Endothelial cell of umbilical vein (primary cell): ENCODE data around the gene PTRH1. TPM values are rescaled to one million over a fixed set of nuclear protein-coding genes. Genes with fewer than 3 reads are reported as not detected.

Experiments used
- BruUV-seq: library from RNA; stranded (reverse); fragments of 400-500 nt; replicated peaks from 2 replicates; lab custom pipeline; 2021; lab: Mats Ljungman, UMichigan
- CTCF ChIA-PET: fragments of 300-600, 350-600 bp; sonication (Branson Sonifier 250); formaldehyde crosslinking; loops from one replicate; lab custom pipeline; 2021; ENCODE audit warnings: antibody characterized with exemption, inconsistent platforms; lab: Charles Lee
- POLR2A ChIA-PET: fragments of 300-600, 350-600 bp; sonication (Branson Sonifier 250); formaldehyde crosslinking; loops from one replicate; lab custom pipeline; 2021; ENCODE audit warnings: antibody characterized with exemption, inconsistent platforms; lab: Charles Lee
- DNase-seq: peaks from one replicate; pipeline ENCODE4 v3.0.0-alpha.2; 2011; ENCODE audit warnings: low read depth, low spot score
- FAIRE-seq: peaks from 2 replicates; lab custom pipeline; 2011; peaks lifted over from hg19 to GRCh38; lab: Jason Lieb, UNC
- H2AFZ ChIP-seq: 2 replicates; pipeline ENCODE4 v1.6.0; 2012; ENCODE audit warnings: low read depth, low read length, control low read depth, inconsistent platforms
- H3K27ac ChIP-seq: 2 replicates; pipeline ENCODE4 v1.5.1; 2011; ENCODE audit warnings: low read depth, mild to moderate bottlenecking, control low read depth, low read length, moderate library complexity; ENCODE audit not compliant: insufficient read depth
- H3K27me3 ChIP-seq, 2 experiments: 2 replicates each; pipeline versions ENCODE4 v1.6.0 to v1.6.1; 2011; ENCODE audit warnings: low read length in 2 of 2, mixed read lengths in 1 of 2; ENCODE audit not compliant: control insufficient read depth in 2 of 2, insufficient read depth in 2 of 2
- H3K36me3 ChIP-seq, 2 experiments: 2 replicates in 1 of 2; 3 replicates in 1 of 2; pipeline ENCODE4 v1.5.1; 2011; ENCODE audit warnings: low read length in 2 of 2, mild to moderate bottlenecking in 1 of 2, moderate library complexity in 1 of 2; ENCODE audit not compliant: control insufficient read depth in 2 of 2, insufficient read depth in 2 of 2; ENCODE audit errors: extremely low read depth in 1 of 2
- H3K4me1 ChIP-seq: 3 replicates; pipeline ENCODE4 v1.5.1; 2011; ENCODE audit warnings: mild to moderate bottlenecking, low read length; ENCODE audit not compliant: control insufficient read depth, insufficient read depth; ENCODE audit errors: extremely low read depth
- H3K4me2 ChIP-seq: 2 replicates; pipeline ENCODE4 v1.6.1; 2011; ENCODE audit warnings: low read length, control low read depth, mixed read lengths; ENCODE audit not compliant: insufficient read depth
- H3K4me3 ChIP-seq, 3 experiments: fragments of 200-600 bp in 1 of 3; sonication (generic), shearing (Covaris generic) in 1 of 3; replicated peaks in 1 of 3; 2 replicates each; pipeline ENCODE4 v1.5.1; 2011 to 2016; ENCODE audit warnings: control low read depth in 3 of 3, low read length in 3 of 3, mild to moderate bottlenecking in 2 of 3, inconsistent platforms in 1 of 3, low read depth in 1 of 3, moderate library complexity in 1 of 3; ENCODE audit not compliant: insufficient read depth in 1 of 3
- H3K79me2 ChIP-seq: 2 replicates; pipeline ENCODE4 v1.6.0; 2012; ENCODE audit warnings: low read length, inconsistent platforms; ENCODE audit not compliant: control insufficient read depth, insufficient read depth
- H3K9ac ChIP-seq: replicated peaks from 2 replicates; pipeline ENCODE3; 2011; ENCODE audit warnings: low read length, control low read depth; ENCODE audit not compliant: insufficient read depth; ENCODE audit errors: extremely low read depth
- H3K9me1 ChIP-seq: replicated peaks from 3 replicates; pipeline ENCODE4 v1.6.0; 2011; ENCODE audit warnings: mild to moderate bottlenecking, low read length; ENCODE audit not compliant: control insufficient read depth, insufficient read depth; ENCODE audit errors: extremely low read depth
- H3K9me3 ChIP-seq: replicated peaks from 2 replicates; pipeline ENCODE4 v1.5.1; 2012; ENCODE audit warnings: low read length, inconsistent platforms; ENCODE audit not compliant: control insufficient read depth, insufficient read depth
- H4K20me1 ChIP-seq: replicated peaks from 2 replicates; pipeline ENCODE3; 2011; ENCODE audit warnings: mild to moderate bottlenecking, low read length; ENCODE audit not compliant: control insufficient read depth, insufficient read depth; ENCODE audit errors: extremely low read depth
- CTCF ChIP-seq, 2 donors: IDR thresholded peaks; 1 replicate in 1 of 2; 2 replicates in 1 of 2; pipeline ENCODE4 v1.5.1; 2011; ENCODE audit warnings: low read length in 2 of 2, mild to moderate bottlenecking in 2 of 2, moderate library complexity in 2 of 2, control low read depth in 1 of 2, inconsistent platforms in 1 of 2, low read depth in 1 of 2; ENCODE audit not compliant: insufficient read depth in 1 of 2; ENCODE audit errors: extremely low read depth in 1 of 2
- EZH2 ChIP-seq: IDR thresholded peaks from 2 replicates; pipeline ENCODE4 v1.6.1; 2012; ENCODE audit warnings: borderline replicate concordance, low read depth, mild to moderate bottlenecking, moderate library complexity, low read length, inconsistent platforms; ENCODE audit not compliant: severe bottlenecking
- FOS ChIP-seq: IDR thresholded peaks from 2 replicates; pipeline ENCODE4 v1.6.1; 2011; ENCODE audit warnings: mild to moderate bottlenecking, low read length, moderate library complexity, borderline replicate concordance; ENCODE audit not compliant: insufficient read depth
- GATA2 ChIP-seq: IDR thresholded peaks from 2 replicates; pipeline ENCODE4 v1.7.0; 2011; ENCODE audit warnings: low read depth, mild to moderate bottlenecking, moderate library complexity, mixed read lengths, low read length; ENCODE audit not compliant: insufficient read length, insufficient read depth
- JUN ChIP-seq: IDR thresholded peaks from 2 replicates; pipeline ENCODE4 v1.6.1; 2011; ENCODE audit warnings: borderline replicate concordance, low read depth; ENCODE audit not compliant: insufficient read length, insufficient read depth
- MAX ChIP-seq: IDR thresholded peaks from 2 replicates; pipeline ENCODE4 v1.6.1; 2011; ENCODE audit not compliant: insufficient read depth, insufficient read length
- MYC ChIP-seq: IDR thresholded peaks from one replicate; pipeline ENCODE4 v1.6.1; 2011; ENCODE audit warnings: mild to moderate bottlenecking, low read depth, low read length
- POLR2A ChIP-seq: IDR thresholded peaks from 2 replicates; pipeline ENCODE4 v1.6.1; 2012; ENCODE audit warnings: low read depth, mild to moderate bottlenecking, control low read depth, low read length
- POLR2AphosphoS5 ChIP-seq: IDR thresholded peaks from 2 replicates; pipeline ENCODE4 v1.6.1; 2012; ENCODE audit warnings: low read depth, mild to moderate bottlenecking, control low read depth, low read length, moderate library complexity; ENCODE audit not compliant: insufficient read depth
- dilution Hi-C: fragments of 300-500 bp; cut with MboI; formaldehyde crosslinking; loops from one replicate; pipeline ENCODE4 v1.15.0; 2019; ENCODE audit warnings: low sequenced_read_pairs; ENCODE audit not compliant: extremely low pct_ligation_motif_present
- intact Hi-C: fragments of 100-400 bp; cut with micrococcal nuclease; formaldehyde crosslinking; loops from one replicate; pipeline ENCODE4 v1.10.0; 2022
- polyA plus RNA-seq, 4 experiments: library from polyadenylated mRNA; depleted of rRNA in 3 of 4; stranded (reverse) in 3 of 4; unstranded in 1 of 4; fragments of >200 nt; gene quantifications; 2 replicates each; pipeline versions ENCODE4 v1.2.1 to v1.2.3, GENCODE V29; 2011 to 2012; ENCODE audit warnings: missing spikeins in 1 of 4
- total RNA-seq: library from RNA; stranded (reverse); gene quantifications from 2 replicates; pipeline ENCODE4 v1.2.3, GENCODE V29; 2021

The PTRH1 gene
- total and polyA plus RNA-seq, 2 donors (not counting 3 experiments of a cell fraction or from before 2014, with no cell fraction given), result 25.1 to 52.2 TPM

DNA sequence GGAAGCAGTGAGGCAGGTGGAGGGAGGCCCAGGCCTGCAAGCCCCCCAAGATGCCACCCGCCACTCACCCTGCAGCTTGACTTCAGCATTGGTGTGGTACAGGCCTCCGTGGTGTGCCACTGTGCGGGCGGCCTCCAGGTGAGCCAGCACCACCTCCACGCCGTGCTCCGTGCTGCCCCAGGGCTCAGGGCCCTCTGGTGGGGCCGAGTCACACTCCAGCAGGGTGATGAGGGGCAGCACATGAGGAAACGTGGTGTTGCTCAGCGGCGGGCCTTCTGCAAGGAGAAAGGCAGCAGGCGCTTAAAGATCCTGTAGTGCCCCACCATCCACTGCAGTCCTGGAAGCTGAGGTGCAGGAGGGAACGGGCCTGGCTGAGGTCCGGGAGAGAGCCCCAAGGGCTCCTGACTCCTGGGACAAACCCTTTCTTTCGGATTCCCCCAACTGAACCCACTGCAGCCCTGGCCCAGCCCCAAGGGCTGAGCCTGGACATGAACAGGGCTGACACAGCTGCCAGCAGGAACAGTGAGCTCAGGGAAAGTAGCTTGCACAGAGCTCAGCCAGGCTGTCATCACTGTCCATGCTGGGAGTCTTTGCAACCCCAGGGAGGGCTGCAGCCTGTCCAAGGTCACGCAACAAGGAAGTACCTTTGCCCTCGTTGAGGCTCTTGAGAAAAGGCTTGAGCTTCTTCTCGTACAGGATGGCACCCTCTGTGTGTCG lies 24.3 kb upstream of the PTRH1 start:
- Histone ChIP-seq H3K36me3 (peaks cover 25 to 43% of the 10 kb centered on the region in 2 experiments), H4K20me1 (no peaks in the 10 kb centered on the region), H3K4me1 (peaks cover 6% of the 10 kb centered on the region), H3K4me3 (no peak overlapping the region), H3K9ac (no peak overlapping the region), H2AFZ (no peak overlapping the region), H3K79me2 (no peaks in the 10 kb centered on the region), H3K9me1 (no peaks in the 10 kb centered on the region), H3K4me2 (no peak overlapping the region), H3K27ac (no peak overlapping the region), H3K9me3 (no peaks in the 10 kb centered on the region), H3K27me3 (no peaks in the 10 kb centered on the region)
- dilution Hi-C loops (no loop called here), intact Hi-C loops (loop anchor here (1.0 kb wide), 1 partner anchor 131 kb away; no protein-coding TSS in a partner anchor)
- FAIRE-seq (no peak), DNase-seq (no peak)
- POLR2A ChIA-PET, result interaction anchor here (0.7 to 0.9 kb wide), 2 partner anchors 24 to 39 kb away, joined by 3 read pairs; no protein-coding TSS in a partner anchor
- TF ChIP-seq JUN (no peak), MAX (no peak), POLR2A (no peak), GATA2 (no peak), CTCF (IDR thresholded peaks at IDR 0.05; ENCODE audit: extremely low read depth in 1 of 2, insufficient read depth in 1 of 2, low read depth in 1 of 2, low read length in 2 of 2) (no peak), FOS (no peak), EZH2 (no peak), POLR2AphosphoS5 (no peak), MYC (no peak)
- BruUV-seq, result no TSS peak
- CTCF ChIA-PET, result interaction anchor here (1.4 to 1.7 kb wide), 2 partner anchors 24 to 46 kb away, joined by 3 to 5 read pairs; partner anchors contain the start of gene CDK9
